DMS114 treated with DMSO at 0.1 percent for 48 hours (cell line): Measurements from ENCODE around the gene ZNF200.
A peak's percentile ranks its signal among the peaks of the same experiment; 100 is the strongest.
"Not testable (repeated sequence)": the region's sequence is repeated elsewhere in the genome, so short reads cannot be mapped to it uniquely, and the experiment has no call there.

ENCODE experiments used
- DNase-seq: peaks from one replicate; lab custom pipeline; 2025; ENCODE audit not compliant: unreplicated experiment; lab: John Stamatoyannopoulos, UW

Gene ZNF200

DNA sequence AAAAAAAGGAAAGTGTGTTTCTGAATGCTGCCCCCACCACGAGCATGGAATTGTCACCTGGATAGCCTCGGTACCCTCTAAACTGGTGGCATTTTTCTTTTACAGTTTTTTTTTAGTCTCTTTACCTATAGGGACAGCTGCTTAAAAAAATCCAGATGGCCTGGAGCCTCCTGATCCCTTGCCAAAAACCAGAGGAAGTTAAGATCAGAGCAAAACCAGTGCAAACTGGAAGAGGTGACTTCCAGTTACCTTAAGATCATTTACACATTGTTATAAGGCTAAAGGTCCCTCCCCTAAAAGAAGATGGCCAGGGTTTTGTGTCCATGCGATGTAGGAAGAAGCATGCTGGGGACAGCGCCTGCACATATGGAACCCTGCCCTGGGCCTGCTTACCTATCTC lies 18.0 kb upstream of the ZNF200 start:
- DNase-seq, result no peak

DNA sequence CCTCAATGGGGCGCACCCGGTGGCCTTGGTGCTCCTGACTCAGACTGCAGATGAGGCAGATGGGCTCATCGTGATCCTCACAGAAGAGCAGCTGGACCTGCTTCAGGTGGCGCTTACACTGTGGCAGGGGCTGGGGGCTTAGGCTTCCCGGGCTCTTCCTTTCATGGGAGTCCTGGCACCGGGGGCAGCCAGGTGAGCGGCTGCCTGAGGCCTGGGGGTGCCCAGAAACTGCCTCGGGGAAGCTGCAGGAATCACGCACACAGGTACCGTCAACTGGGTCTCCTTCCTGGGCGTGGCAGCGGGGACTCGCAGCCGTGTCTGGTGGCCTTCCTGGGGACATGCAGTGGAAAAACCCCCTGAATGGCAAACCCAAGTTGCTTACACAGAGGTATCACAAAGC lies 14.5 kb upstream of the ZNF200 start:
- DNase-seq, result no peak

DNA sequence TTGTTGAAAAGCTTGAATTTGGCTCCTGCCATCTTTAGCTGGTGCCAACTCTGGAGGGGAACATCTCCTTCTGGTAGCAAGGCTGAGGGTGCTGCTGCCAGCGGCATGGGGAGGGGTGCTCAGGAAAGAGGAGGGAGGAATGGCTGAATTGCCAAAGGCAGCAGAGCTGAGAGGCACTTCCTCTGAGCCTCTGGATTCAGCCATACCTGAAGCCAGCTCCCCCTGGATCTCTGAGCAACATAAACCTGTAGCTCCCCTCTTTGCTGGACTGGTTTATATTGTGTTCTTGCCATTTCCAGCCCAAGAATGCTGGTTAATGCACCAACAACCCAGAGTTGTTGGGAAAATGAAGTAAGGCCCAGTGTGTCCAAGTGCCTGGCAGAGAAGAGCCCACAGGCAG lies 14.1 kb upstream of the ZNF200 start:
- no peak for DNase-seq

DNA sequence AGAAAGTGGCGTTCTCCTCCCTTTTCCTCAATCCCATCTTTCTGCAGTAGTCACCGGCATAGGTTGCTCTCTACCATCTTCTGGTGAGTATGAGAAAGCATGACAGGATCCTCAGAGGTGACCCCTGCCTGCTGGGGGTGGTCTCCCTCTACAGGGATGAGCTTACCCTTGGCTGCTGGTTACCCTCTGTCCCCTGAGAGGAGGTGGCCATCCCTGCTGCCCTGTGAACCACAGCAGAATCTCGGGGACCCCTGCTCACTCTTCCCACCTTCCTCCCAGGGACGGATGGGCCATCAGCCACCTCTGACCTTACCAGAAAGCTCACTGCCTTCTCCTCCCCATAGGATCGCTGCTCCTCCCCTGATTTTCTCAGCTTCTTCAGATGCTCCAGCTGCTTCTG lies 13.6 kb upstream of the ZNF200 start:
- no peak for DNase-seq

DNA sequence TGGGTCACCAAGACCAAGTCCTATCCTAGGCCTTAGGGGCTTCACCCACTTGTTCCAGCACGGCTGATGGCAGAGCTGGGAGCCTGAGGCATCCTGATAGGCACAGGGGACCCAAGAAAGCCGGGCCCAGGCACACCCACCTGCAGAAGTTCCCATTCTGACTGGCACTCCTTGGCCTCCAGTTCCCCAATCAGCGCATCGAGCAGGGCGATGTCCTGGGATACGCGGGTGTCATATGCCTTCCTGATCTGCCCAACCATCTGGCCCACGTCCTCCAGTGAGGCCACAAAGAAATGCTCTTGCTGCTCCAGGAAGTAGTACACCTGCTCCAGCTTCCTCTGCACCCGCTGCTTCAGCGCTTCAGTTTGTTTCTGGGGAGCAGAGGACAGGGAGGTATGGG lies 11.9 kb upstream of the ZNF200 start:
- DNase-seq, result no peak

DNA sequence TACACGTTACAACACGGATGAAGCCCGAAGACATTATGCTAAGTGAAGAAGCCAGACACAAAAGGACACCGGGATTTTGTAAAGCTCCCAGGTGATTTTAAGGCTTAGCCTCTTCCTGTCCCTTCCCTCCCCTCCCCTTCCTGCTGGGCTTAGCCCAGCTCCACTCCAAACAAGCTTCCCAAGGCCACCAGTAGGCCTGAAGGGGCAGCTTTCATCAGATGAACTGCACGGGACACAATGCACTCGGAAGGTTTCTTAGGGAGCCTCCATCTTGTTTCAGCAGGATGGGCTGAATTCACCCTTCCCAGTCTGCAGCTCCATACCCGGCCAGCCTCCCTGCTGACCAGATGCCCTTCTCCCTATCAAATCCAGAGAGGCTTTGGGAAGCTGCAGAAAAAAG lies 11.0 kb upstream of the ZNF200 start:
- DNase-seq, result no peak

DNA sequence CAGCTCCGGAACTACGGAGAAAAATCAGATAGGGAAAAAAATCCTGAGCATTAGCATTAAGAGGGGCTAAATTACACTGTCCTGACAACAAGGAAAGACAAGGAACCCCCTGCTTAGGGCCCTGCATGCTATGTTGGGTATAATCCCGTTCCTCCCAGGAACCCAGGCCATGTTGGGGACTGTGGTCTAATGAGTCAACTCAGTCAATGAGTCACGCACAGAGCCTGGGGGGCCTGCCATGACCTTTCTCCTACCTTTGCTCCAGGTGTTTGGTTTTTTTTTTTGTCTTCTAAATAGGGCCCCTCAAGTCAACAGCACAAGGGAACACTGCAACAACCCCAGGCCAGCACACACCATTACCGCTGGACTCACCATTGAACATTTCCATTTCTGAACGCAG lies 8.9 kb upstream of the ZNF200 start:
- DNase-seq, result no peak

DNA sequence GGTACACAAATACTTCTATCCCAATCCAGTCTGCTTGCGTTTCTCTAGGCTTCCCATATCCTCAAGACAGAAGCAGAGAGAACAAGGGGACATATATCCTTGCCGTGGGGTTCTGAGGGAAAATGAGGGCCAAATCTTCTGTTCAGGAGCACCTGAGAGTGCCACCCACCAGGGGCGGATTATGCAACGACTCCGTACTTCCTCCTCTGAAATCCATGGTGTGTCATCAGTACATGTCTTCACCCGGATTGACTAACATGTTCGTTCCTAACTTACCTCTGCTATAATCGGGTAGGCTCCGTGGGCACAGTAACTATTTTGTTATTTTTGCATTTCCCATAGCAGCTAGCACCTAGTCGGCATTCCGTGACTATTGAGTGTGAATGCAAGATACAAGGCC lies 7.8 kb upstream of the ZNF200 start:
- DNase-seq, result no peak

DNA sequence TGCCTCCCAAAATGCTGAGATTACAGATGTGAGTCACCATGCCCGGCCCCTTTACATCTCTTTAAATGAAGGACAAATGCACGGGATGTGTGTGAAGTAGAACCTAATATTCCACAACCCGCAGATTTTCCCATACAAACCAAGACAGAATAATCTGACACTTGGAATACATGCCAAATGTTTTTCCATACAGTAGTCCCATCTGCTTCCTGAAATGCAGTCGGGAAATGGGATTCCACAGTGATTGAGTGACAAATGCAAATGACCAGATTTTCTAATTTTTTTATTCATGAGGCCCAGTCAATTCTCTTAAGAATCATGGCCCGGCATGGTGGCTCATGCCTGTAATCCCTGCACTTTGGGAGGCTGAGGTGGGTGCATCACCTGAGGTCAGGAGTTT lies 6.8 kb upstream of the ZNF200 start:
- DNase-seq, result no peak

DNA sequence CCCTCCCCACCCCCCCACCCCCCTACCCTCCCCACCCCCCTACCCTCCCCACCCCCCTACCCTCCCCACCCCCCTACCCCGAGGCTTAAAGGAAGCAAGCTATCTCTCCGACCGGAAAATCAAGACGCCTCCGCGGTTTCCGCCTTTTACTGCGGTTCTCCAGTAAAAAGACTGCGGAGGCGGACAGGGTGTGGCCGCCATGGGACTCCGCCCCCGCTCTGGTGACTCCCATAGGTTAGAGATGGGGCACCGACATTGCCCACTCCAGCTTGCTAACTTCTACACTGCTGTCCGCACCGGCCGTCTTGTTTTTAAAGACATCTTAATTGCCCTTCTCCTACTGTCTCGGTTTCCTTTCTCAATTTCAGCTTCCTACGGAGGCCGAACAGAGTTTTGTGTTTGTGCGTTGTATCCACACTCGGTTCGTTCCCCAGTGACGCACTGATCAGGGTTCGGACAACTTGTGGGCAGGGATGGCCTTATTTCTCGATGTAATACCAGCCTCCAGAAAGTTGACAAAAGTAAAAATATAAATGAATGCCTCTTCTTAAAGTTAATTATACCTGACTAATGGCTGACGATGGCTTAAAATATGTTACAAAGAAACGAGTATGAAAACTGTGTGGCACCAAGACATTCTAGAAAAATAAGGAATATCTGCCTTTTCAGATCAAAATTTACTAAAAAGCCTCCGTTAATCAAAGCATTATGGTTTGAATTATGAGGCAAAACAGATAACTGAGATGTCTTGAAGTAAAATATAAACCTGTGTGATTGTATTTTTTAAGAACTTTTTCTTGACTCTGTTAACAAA lies 1.1 kb upstream of the ZNF200 start:
- DNase-seq, result peak; percentile 40

DNA sequence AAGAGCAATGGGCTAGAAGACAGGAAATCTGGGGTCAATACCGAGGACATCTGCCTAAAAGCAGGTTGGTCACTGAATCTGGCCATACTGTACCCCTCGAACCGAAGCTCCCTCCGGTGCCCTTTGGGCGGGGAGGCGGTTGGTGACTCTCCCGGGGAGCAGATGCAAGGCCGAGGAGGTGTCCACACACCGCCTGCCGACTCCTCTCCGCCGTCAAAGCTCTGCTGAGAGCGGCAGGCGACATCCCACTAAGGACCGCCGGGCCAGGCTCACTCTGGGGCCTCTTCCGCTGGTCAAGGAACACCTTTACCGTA lies 458 bp downstream of the ZNF200 start:
- no peak for DNase-seq

DNA sequence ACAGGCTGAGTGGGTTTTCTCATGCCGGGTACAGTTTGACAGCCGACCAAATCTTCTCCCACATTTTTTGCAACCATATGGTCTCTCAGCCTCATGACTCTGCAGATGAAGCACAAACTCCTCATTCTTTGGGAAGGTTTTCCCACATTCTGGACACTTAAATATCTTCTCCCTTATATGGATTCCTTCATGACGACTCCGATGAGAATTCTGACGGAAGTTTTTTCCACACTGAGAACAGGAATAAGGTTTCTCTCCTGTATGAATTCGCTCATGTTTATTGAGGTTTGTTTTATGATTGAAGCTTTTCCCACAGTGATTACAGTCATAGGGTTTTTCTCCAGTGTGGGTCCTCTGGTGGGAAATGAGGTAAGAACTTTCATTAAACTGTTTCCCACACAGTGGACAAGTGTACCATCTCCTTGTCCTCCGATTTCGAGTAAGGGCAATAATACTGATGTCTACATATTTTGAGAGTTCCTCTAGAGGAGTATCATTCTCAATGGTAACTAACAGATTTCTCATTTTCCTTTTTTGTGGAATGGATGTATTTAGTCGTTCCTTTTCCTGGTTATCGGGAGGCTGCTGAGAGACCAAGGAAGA lies 10.9 kb downstream of the ZNF200 start:
- no peak for DNase-seq

DNA sequence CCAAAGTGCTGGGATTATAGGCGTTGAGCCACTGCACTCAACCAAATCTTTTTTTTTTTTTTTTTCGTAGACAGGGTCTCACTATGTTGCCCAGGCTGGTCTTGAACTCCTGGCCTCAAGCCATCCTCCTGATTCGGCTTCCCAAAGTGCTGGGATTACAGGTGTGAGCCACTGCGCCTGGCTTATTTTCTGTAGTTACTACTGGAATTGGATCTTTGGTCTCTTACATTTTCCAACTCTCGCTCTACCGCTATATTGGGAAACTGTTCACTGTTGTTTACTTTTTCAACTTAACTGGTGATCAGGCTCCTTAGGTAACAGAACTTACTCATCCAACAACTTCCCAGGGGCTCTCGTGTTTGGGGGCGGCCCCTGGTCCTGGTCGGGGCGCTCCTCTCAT lies 14.1 kb downstream of the ZNF200 start:
- DNase-seq, result no peak

DNA sequence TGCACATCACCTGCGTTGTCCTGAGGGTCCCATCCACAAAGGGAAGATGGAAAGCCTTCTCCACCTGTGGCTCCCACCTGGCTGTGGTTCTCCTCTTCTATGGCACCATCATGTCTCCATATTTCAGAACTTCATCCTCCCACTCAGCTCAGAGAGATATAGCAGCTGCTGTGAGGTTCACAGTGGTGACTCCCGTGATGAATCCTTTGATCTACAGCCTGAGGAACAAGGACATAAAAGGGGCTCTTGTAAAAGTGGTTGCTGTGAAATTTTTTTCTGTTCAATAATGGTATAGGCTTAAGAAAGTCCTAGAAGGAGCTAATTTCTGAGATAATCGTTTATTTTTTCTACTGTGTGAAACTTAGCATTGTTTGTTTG lies 18.7 kb downstream of the ZNF200 start:
- DNase-seq, result no peak

DNA sequence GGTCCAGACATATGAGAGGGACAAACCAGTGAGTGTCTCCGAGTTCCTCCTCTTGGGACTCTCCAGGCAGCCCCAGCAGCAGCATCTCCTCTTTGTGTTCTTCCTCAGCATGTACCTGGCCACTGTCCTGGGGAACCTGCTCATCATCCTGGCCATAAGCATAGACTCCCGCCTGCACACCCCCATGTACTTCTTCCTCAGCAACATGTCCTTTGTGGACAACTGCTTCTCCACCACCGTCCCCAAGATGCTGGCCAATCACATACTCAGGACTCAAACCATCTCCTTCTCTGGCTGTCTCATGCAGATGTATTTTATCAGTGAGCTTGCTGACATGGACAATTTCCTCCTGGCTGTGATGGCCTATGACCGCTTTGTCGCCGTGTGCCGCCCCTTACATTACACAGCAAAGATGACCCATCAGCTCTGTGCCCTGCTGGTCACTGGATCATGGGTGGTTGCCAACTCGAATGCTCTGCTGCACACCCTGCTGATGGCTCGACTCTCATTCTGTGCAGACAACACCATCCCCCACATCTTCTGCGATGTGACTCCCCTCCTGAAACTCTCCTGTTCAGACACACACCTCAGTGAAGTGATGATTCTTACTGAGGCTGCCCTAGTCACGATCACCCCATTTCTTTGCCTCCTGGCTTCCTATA lies 19.2 kb downstream of the ZNF200 start:
- DNase-seq, result no peak

DNA sequence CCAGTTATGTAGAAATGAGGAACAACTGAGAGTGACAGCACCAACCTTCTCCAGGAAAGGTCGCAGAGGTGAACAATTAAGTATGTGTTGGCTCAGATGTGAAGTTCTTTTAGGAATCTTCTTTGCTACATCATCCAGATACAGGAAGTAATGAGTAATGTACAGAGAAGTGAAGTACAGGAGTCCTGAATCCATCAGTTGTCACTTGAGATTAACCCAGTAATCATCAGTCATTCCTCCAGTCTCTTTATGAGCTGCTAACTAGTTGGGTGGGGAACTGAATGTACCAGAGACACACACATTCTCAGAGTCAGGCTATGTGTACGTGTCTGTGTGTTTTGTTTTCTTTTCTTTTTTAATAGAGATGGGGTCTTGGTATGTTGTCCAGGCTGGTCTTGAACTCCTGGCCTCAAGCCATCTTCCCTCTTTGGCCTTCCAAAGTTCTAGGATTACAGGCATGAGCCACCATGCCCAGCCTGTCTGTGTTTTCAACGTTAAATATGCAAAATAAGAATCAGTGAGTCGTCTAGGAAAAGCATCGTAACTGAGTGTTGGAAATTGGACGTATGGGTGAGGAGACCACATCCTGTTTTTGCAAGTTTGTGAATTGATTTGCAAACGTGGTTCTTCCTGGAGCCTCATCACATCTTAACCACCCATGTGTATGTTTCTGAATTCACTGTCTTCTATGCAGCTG lies 19.9 kb downstream of the ZNF200 start:
- no peak for DNase-seq

DNA sequence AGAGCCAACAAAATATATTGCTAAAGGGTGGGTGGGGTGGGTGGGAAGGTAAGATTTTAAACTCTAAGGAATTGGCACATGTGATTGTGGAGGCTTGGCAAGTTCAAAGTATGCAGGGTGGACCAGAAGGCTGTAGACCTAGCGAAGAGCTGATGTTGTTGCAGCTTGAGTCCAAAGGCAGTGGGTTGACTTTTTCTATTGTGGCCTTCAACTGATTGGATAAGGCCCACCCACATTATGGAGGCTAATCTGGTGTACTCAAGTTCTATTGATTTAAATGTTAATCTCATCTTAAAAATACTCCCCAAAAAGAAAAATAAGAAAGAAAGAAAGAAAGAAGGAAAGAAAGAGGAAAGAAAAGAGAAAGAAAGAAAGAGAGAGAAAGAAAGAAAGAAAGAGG lies 22.4 kb downstream of the ZNF200 start:
- no peak for DNase-seq

DNA sequence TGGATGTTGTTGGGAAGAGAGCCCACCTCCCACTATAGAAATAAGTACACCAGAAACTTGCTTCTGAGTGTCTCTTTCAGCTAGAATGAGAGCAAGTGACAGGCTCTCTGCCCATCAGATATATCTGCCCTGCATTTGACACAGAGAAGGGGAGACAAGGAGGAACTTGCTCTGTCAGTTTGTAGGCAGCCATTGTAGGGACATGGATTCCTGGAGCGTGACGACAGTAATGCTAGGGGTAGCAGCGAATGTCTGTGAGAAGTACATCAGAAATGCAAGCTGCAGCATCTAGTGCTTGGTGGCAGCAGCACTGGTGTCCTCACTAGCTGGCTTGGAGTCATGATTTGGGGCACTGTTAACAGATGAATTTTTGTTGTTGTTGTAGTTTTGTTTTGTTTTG lies 23.0 kb downstream of the ZNF200 start:
- DNase-seq, result no peak

DNA sequence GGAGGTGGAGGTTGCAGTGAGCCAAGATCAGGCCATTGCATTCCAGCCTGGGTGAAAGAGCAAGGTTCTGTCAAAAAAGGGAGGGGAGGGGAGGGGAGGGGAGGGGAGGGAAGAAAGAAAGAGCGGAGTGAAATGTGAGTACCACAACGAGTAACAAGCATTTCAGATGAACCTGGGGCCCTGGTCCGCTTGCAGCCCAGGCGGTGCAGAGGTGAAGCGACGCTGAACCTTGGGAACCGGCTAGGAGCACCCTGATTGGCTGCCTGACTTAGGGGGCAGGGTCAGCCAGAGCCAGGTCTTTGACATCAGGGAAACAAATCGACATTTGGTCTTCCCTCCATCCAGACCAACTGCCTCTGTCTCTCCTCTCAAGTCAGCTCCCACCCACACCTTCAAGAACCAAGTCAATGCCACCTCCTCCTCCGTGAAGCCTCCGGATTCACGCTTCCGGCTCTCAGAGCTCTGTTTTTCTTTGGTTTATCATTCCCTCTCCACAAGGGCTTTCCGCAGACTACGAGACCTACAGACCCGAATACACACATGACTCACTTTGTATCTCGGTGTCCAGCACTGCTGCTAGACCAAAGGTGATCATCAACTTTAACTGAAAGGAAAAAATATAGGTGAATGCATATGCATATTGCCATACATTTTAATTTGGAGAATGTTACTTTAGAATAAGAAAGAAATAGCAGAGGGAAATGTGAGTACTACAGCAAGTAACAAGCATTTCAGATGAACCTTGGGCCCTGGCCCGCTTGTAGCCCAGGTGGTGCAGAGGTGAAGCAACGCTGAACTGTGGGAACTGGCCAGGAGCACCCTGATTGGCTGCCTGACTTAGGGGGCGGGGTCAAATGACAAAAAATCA lies 27.6 kb downstream of the ZNF200 start:
- no peak for DNase-seq

DNA sequence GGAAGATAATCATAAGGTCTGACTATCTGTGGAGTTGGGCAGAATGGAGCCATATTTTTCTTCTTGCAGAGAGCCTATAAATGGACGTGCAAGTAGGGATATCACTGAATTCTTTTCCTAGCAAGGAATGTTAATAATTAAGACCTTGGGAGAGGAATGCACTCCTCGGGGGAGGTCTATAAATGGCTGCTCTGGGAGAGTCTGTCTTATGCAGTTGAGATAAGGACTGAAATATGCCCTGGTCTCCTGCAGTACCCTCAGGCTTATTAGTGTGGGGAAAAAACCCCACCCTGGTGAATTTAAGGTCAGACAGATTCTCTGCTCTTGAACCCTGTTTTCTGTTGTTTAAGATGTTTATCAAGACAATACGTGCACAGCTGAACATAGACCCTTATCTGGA lies 29.0 kb downstream of the ZNF200 start:
- not testable (repeated sequence) for DNase-seq

DNA sequence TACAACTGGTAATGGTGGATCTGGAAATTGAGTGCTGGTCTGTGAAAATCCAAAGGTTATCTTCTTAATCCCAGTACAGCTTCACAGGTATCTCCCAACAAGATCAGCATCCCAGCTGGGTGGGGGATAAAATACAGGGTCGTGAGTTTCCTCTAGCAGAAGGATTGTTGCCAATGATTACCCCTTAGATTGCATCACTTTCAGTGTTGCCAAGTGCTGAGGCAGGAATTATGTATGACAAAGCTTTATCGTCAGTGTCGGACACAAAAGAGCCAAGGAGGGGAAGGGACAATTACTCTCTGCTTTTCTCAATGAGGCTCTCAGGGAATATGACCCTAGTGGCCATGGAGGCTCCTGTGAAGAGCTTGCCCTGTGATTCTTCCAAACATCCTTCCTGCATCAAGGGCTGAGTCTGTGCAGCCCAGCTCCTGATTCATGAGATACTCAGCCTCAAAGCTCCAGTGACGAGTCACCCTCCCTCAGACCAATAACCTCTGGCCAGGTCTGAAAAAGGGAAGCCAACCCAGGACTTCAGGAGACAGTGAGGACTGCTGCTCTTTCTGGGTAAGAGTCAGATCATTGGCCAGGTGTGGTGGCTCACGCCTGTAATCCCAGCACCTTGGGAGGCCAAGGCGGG lies 31.9 kb downstream of the ZNF200 start:
- no peak for DNase-seq
